Psoas muscle (tissue), 8 donors: ENCODE measurements around the gene COL4A6. TPM values are rescaled to one million over a fixed set of nuclear protein-coding genes. Genes with fewer than 3 reads are reported as not detected.

Source experiments
- ATAC-seq, 4 donors: fragments of 200-7000 bp; cut with Tn5 transposase; one replicate each; pipeline ENCODE4 v1.9.1; 2020; ENCODE audit warnings: moderate library complexity in 3 of 4, mild to moderate bottlenecking in 2 of 4
- DNase-seq, 2 donors: peaks; one replicate each; pipeline ENCODE4 v3.0.0-alpha.2; 2020
- H3K27ac ChIP-seq: fragments of 200-600 bp; one replicate; pipeline ENCODE4 v1.8.0; 2022
- H3K27me3 ChIP-seq, 3 donors: fragments of 200-600 bp in 1 of 3; one replicate each; pipeline versions ENCODE4 v1.6.1 to v1.8.0; 2013 to 2022; ENCODE audit warnings: low read length in 2 of 3, mild to moderate bottlenecking in 2 of 3, moderate library complexity in 1 of 3; ENCODE audit not compliant: insufficient read depth in 3 of 3
- H3K36me3 ChIP-seq, 2 donors: fragments of 200-600 bp in 1 of 2; one replicate each; pipeline versions ENCODE4 v1.6.1 to v1.8.0; 2013 to 2022; ENCODE audit warnings: low read depth in 1 of 2, mild to moderate bottlenecking in 1 of 2, moderate library complexity in 1 of 2; ENCODE audit not compliant: insufficient read depth in 1 of 2
- H3K4me1 ChIP-seq: fragments of 200-600 bp; one replicate; pipeline ENCODE4 v1.8.0; 2022
- H3K4me3 ChIP-seq: fragments of 200-600 bp; one replicate; pipeline ENCODE4 v1.8.0; 2022; ENCODE audit warnings: mild to moderate bottlenecking
- H3K9me3 ChIP-seq: fragments of 200-600 bp; one replicate; pipeline ENCODE4 v1.8.0; 2022
- WGBS, 3 donors: extraction: QIAGEN DNeasy Blood & Tissue Kit; methylation state at CpG; one replicate each; pipeline versions ENCODE4 v1.1.6 to v1.1.7; 2013; 5-methylcytosine and 5-hydroxymethylcytosine counted together
- intact Hi-C, 2 donors: fragments of 100-400 bp; cut with DNase I; formaldehyde crosslinking; loops; one replicate each; pipeline versions ENCODE4 v1.11.0 to v1.14.2; 2022
- polyA plus RNA-seq, 3 donors: library from polyadenylated mRNA; stranded (reverse); fragments of 200-250 nt; gene quantifications; one replicate each; pipeline ENCODE4 v1.2.3, GENCODE V29; 2013
- total RNA-seq, 4 donors: library from RNA; stranded (reverse); fragmentation: NEBNext Ultra II Directional in 2 of 4; extraction: Animal tissue kit (Norgen Biotek cat#: 25700) in 2 of 4; gene quantifications; one replicate each; pipeline versions ENCODE4 v1.2.1 to v1.2.4, GENCODE V29; 2021 to 2023
- TF ChIP-seq, protein P1 (sequence below): fragments of 200-600 bp; IDR thresholded peaks from one replicate; pipeline ENCODE4 v1.8.0; 2022; ENCODE audit warnings: antibody characterized with exemption
- donor health status: healthy with polysubstance abuse.
- donor health status: DM: no; HTN: no; CAD: no; lungs with moderate emphysema.
- donor health status: Bipolar disorder and iron deficiency.
- donor health status: healthy.
- donor health status: DM: yes; HTN: yes; CAD: no.
- donor health status: DM: no; HTN: no; CAD: no.
- donor health status: DM: no; HTN: no; CAD: no.
- donor health status: DM: yes; HTN: yes; CAD: no.

Gene COL4A6
- total and polyA plus RNA-seq, 7 donors = 0.17 to 3.6 (median 0.68) TPM

DNA sequence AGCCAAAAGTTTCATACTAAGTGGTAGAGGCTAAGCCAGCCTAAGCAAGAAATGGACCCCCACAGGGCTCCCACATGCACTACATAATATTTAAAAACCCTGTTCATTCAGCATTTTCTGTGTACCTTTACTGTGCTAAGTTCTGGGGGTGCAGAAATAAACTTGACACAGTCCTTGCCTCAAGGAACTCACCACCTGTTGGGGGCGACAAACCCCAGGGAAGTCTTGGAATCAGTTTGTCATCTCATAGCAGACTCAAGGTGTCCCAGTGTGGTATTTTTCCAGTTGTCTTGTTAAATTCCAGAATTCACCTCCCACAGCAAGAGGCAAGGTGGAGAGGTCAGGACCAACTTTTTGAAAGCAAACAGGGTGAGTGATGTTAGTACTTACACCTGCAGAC lies 303.5 kb downstream of the COL4A6 start:
- 57 to 84% (median 83%) methylated on average over 1 of the region's 1 CpG for WGBS, 3 donors
- no peak overlapping the region for H3K27ac ChIP-seq
- ATAC-seq (no peak), DNase-seq (no peak)
- no peak overlapping the region for H3K4me3 ChIP-seq
- no peaks in the 10 kb centered on the region for H3K4me1 ChIP-seq
- H3K36me3 ChIP-seq = peaks cover 0 to 38% of the 10 kb centered on the region in 2 donors
- TF ChIP-seq, protein P1, sequence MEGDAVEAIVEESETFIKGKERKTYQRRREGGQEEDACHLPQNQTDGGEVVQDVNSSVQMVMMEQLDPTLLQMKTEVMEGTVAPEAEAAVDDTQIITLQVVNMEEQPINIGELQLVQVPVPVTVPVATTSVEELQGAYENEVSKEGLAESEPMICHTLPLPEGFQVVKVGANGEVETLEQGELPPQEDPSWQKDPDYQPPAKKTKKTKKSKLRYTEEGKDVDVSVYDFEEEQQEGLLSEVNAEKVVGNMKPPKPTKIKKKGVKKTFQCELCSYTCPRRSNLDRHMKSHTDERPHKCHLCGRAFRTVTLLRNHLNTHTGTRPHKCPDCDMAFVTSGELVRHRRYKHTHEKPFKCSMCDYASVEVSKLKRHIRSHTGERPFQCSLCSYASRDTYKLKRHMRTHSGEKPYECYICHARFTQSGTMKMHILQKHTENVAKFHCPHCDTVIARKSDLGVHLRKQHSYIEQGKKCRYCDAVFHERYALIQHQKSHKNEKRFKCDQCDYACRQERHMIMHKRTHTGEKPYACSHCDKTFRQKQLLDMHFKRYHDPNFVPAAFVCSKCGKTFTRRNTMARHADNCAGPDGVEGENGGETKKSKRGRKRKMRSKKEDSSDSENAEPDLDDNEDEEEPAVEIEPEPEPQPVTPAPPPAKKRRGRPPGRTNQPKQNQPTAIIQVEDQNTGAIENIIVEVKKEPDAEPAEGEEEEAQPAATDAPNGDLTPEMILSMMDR = no peak
- H3K9me3 ChIP-seq = no peaks in the 10 kb centered on the region
- intact Hi-C loops = loop anchor here (5.0 kb wide), 1 partner anchor 112 kb away; no protein-coding TSS in a partner anchor
- H3K27me3 ChIP-seq = no peaks in the 10 kb centered on the region

DNA sequence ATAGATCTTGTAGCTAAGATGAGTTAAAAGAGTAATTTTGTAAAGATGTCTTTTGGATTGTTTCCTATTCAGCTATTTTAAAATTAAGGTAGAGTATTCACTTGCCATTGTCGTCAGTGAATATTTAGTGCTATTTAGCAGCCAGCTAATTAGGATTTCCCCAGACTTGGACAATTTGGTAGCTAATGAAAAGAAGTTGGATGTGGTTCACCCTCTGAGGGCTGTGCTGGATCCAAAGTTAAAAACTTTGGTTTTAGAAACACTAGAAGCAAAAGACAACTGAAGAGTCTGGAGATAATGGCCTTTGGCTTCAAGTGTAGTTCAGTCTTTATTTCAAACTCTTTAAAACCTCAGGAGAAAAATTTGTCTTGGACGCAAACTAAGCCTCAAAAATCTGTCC lies 305.3 kb downstream of the COL4A6 start:
- peaks cover 0 to 27% of the 10 kb centered on the region in 2 donors for H3K36me3 ChIP-seq
- intact Hi-C loops = no loop called here
- no peaks in the 10 kb centered on the region for H3K4me1 ChIP-seq
- H3K9me3 ChIP-seq = no peaks in the 10 kb centered on the region
- 73 to 82% (median 73%) methylated on average over 2 of the region's 2 CpGs for WGBS, 3 donors
- ATAC-seq (no peak), DNase-seq (no peak)
- H3K27ac ChIP-seq = no peak overlapping the region
- no peak overlapping the region for H3K4me3 ChIP-seq
- H3K27me3 ChIP-seq = no peaks in the 10 kb centered on the region
- TF ChIP-seq, protein P1 = no peak

DNA sequence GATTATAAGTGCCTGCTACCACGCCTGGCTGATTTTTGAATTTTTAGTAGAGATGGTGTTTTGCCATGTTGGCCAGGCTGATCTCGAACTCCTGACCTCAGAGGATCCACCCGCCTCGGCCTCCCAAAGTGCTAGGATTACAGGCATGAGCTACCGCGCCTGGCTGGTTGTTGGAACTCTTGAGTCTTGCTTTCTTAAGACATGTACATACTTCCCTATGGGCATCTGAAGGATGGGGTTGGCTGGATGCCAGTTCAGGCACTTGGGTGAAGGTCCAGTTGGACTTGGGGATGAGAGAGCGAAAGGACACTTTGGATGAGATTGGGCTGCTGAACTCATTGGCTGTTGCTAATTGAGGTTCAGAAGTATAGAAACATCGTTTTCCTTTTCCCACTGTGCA lies 306.2 kb downstream of the COL4A6 start:
- no peaks in the 10 kb centered on the region for H3K27me3 ChIP-seq
- H3K9me3 ChIP-seq = no peaks in the 10 kb centered on the region
- peaks cover 0 to 28% of the 10 kb centered on the region in 2 donors for H3K36me3 ChIP-seq
- DNase-seq (no peak), ATAC-seq (no peak)
- intact Hi-C loops = no loop called here
- TF ChIP-seq, protein P1 = no peak
- H3K27ac ChIP-seq = no peak overlapping the region
- 74 to 94% (median 94%) methylated on average over 8 of the region's 8 CpGs for WGBS, 3 donors
- H3K4me3 ChIP-seq = no peak overlapping the region
- H3K4me1 ChIP-seq = no peaks in the 10 kb centered on the region

DNA sequence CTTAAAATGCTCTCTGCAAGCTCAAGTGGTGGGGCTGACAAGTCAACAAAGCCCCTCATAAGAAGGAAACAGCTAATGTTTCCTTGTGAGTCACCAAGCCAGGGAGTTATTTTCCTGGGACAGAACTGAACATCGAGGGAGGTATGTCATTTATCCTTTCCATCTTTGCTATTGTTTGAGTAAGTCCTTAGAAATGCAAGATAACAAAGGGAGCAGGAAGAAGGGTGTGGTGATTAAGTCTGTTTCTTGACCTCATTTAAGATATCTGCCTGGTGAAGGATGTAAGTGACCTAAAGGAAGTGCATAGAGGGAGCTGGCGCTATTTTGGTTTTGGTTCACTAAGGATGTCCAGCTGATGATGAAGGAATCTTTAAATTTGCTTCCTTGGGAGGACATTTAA lies 306.8 kb downstream of the COL4A6 start:
- peaks cover 0 to 28% of the 10 kb centered on the region in 2 donors for H3K36me3 ChIP-seq
- no peak overlapping the region for H3K27ac ChIP-seq
- 67 to 85% (median 80%) methylated on average over 2 of the region's 2 CpGs for WGBS, 3 donors
- no peaks in the 10 kb centered on the region for H3K4me1 ChIP-seq
- H3K9me3 ChIP-seq = no peaks in the 10 kb centered on the region
- no peaks in the 10 kb centered on the region for H3K27me3 ChIP-seq
- ATAC-seq (no peak), DNase-seq (no peak)
- intact Hi-C loops = no loop called here
- TF ChIP-seq, protein P1 = no peak
- H3K4me3 ChIP-seq = no peak overlapping the region

DNA sequence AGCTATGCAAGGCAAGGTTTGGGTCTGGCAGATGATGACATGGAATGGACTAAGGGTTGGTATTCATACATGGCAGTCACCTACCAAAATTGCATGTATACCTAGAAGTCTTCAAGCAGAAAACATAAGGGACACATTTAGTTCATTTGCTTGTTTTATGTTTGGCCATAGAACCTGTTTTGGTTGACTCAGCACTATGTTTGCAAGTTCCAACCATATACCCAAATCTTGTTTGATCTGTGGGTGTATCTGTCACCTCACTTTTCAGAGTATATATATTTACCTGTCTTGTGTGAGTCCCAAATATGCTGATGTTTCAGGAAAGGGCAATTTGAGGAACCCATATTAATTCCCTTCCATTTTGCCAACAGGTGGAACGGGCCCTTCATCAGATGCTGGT lies 307.3 kb downstream of the COL4A6 start:
- Histone ChIP-seq H3K4me3 (no peak overlapping the region), H3K4me1 (no peaks in the 10 kb centered on the region), H3K9me3 (no peaks in the 10 kb centered on the region), H3K27me3 (no peaks in the 10 kb centered on the region), H3K27ac (no peak overlapping the region), H3K36me3 (peaks cover 0 to 33% of the 10 kb centered on the region in 2 donors)
- TF ChIP-seq, protein P1 = no peak
- DNase-seq = no peak
- WGBS, 3 donors = 62 to 100% (median 81%) methylated on average over 1 of the region's 1 CpG
- ATAC-seq = no peak
- intact Hi-C loops = no loop called here
